Measurements from ENCODE around the gene PHYKPL.

GRCh38 chr5:178211095-178212048 lies 21.2 kb downstream of the PHYKPL start:
- TF ChIP-seq CTCF (IDR thresholded peaks at IDR 0.05) (no peak), POLR2A (IDR thresholded peaks at IDR 0.05) (no peak)
